Thoracic aorta (tissue), 2 donors: ENCODE results near the gene PADI3. TPM values are rescaled to one million over a fixed set of nuclear protein-coding genes. Genes with fewer than 3 reads are reported as not detected.
"Not testable (repeated sequence)": the region's sequence is repeated elsewhere in the genome, so short reads cannot be mapped to it uniquely, and the experiment has no call there.

ENCODE experiments used
- ATAC-seq: fragments of 150-250 bp; one replicate; pipeline ENCODE4 v1.8.0; 2017; ENCODE audit warnings: low read depth; ENCODE audit not compliant: insufficient number of reproducible peaks, low FRiP score
- DNase-seq: peaks from one replicate; pipeline ENCODE4 v3.0.0-alpha.2; 2020; ENCODE audit warnings: low spot score
- H3K27ac ChIP-seq, 2 donors: fragments of 200-600 bp; sonication (generic); 1 replicate in 1 of 2; 2 replicates in 1 of 2; pipeline ENCODE4 v1.5.1; 2016; ENCODE audit warnings: mild to moderate bottlenecking in 2 of 2, moderate library complexity in 2 of 2
- H3K27me3 ChIP-seq: fragments of 200-600 bp; sonication (generic); replicated peaks from 2 replicates; pipeline ENCODE4 v1.6.0; 2016; ENCODE audit warnings: mild to moderate bottlenecking; ENCODE audit not compliant: insufficient read depth
- H3K36me3 ChIP-seq: fragments of 200-600 bp; sonication (generic); one replicate; pipeline ENCODE4 v1.5.1; 2016
- H3K4me1 ChIP-seq, 2 donors: fragments of 200-600 bp; sonication (generic); 1 replicate in 1 of 2; 2 replicates in 1 of 2; pipeline versions ENCODE4 v1.5.1 to v1.6.0; 2016; ENCODE audit warnings: low read depth in 2 of 2, mild to moderate bottlenecking in 1 of 2; ENCODE audit not compliant: control insufficient read depth in 1 of 2
- H3K4me3 ChIP-seq: fragments of 200-600 bp; sonication (generic); 2 replicates; pipeline ENCODE4 v1.5.1; 2016; ENCODE audit warnings: mild to moderate bottlenecking
- H3K9me3 ChIP-seq: fragments of 200-600 bp; sonication (generic); 2 replicates; pipeline ENCODE4 v1.5.1; 2016
- total RNA-seq, 2 donors: library from RNA; depleted of rRNA; stranded (reverse); fragments of >200 nt; gene quantifications; one replicate each; pipeline versions ENCODE4 v1.1.0 to v1.2.3, GENCODE V29; 2016
- TF ChIP-seq, protein P1 (sequence below): fragments of 200-600 bp; sonication (generic); IDR thresholded peaks from one replicate; pipeline ENCODE4 v1.5.1; 2019; ENCODE audit warnings: antibody characterized with exemption

The PADI3 gene
- total RNA-seq, 2 donors from 2014 or later: not detected

DNA sequence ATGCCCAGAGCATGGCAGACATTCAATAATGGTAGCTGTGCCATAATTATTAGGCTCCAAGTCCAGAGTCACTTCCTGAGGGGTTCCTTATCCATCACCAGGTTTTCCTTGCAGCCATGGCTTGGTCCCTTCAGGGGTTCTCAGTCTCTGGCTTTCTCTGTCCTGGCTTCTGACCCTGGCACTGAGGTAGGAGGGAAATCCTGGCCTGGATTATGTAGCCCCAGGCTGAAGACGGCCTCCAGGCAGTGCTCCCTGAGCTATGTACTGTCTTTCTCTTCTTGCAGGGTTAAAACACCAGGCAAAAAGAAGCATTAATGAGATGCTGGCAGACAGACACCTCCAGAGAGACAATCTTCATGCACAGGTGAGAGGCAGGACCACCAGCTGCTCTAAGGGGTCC lies 9.5 kb upstream of the PADI3 start:
- Histone ChIP-seq H3K4me3 (no peak overlapping the region), H3K27me3 (no peaks in the 10 kb centered on the region), H3K4me1 (no peaks in the 10 kb centered on the region), H3K36me3 (no peaks in the 10 kb centered on the region), H3K9me3 (no peaks in the 10 kb centered on the region), H3K27ac (no peak overlapping the region)
- ATAC-seq (no peak), DNase-seq (no peak)
- TF ChIP-seq, protein P1, sequence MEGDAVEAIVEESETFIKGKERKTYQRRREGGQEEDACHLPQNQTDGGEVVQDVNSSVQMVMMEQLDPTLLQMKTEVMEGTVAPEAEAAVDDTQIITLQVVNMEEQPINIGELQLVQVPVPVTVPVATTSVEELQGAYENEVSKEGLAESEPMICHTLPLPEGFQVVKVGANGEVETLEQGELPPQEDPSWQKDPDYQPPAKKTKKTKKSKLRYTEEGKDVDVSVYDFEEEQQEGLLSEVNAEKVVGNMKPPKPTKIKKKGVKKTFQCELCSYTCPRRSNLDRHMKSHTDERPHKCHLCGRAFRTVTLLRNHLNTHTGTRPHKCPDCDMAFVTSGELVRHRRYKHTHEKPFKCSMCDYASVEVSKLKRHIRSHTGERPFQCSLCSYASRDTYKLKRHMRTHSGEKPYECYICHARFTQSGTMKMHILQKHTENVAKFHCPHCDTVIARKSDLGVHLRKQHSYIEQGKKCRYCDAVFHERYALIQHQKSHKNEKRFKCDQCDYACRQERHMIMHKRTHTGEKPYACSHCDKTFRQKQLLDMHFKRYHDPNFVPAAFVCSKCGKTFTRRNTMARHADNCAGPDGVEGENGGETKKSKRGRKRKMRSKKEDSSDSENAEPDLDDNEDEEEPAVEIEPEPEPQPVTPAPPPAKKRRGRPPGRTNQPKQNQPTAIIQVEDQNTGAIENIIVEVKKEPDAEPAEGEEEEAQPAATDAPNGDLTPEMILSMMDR: no peak

DNA sequence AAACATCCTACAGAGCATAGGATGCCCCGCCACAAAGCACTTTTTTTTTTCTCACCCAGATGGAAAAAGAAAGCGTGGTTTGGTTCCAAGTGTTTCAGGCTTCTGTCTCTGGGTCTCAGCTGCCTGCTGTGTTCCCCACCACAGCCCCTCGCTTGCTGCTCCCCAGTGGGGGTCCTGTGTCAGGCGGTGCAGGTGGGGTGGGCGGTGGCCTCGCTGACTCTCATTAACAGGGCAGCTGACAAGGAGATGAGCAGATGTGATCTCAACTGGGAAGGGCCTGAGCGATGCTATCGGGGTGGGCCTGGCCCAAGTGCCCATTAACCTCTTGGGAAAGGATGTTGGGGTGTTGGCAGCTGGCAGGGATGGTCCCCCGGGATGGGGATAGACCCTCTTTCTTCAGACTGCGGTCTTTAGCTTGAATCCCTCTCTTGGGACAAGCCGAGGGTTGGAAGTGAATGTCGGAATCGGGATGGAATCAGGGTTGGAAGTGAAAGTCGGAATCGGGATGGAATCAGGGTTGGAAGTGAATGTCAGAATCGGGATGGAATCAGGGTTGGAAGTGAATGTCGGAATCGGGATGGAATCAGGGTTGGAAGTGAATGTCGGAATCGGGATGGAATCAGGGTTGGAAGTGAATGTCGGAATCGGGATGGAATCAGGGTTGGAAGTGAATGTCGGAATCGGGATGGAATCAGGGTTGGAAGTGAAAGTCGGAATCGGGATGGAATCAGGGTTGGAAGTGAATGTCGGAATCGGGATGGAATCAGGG lies 7.7 kb upstream of the PADI3 start:
- not testable (repeated sequence) for H3K9me3 ChIP-seq, ATAC-seq, H3K36me3 ChIP-seq, H3K27me3 ChIP-seq, DNase-seq, H3K4me1 ChIP-seq, H3K27ac ChIP-seq, H3K4me3 ChIP-seq

DNA sequence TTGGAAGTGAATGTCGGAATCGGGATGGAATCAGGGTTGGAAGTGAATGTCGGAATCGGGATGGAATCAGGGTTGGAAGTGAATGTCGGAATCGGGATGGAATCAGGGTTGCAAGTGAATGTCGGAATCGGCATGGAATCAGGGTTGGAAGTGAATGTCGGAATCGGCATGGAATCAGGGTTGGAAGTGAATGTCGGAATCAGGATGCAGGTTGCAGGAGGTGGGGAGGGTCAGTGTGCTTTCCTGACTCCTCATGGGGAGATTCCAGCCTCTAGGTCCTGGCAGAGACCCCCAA lies 7.2 kb upstream of the PADI3 start:
- H3K4me3 ChIP-seq, H3K4me1 ChIP-seq, H3K27ac ChIP-seq, H3K36me3 ChIP-seq, DNase-seq, H3K9me3 ChIP-seq, ATAC-seq, H3K27me3 ChIP-seq: not testable (repeated sequence)

DNA sequence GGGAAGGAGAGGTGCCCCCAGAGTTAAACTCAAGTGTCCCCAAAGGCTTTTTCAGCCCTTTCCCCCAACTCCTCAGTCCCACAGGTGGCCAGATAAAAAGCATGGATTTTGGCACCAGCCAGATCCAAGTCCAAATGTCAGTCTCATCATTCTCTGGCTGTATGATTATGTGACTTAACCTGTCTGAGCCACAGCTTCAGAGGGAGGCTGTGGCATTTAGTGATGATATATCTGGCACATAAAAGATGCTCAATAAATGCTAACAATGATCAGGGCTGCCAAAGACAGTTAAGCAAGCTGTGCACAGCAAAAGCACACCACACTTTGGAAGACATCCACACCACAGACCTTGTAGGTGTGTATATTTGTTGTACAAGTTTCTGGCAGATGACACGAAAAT lies 5.6 kb upstream of the PADI3 start:
- Histone ChIP-seq H3K4me1 (no peaks in the 10 kb centered on the region), H3K9me3 (no peaks in the 10 kb centered on the region), H3K27ac (no peak overlapping the region), H3K36me3 (no peaks in the 10 kb centered on the region), H3K4me3 (no peak overlapping the region), H3K27me3 (no peaks in the 10 kb centered on the region)
- ATAC-seq (no peak), DNase-seq (no peak)
- TF ChIP-seq, protein P1: no peak

DNA sequence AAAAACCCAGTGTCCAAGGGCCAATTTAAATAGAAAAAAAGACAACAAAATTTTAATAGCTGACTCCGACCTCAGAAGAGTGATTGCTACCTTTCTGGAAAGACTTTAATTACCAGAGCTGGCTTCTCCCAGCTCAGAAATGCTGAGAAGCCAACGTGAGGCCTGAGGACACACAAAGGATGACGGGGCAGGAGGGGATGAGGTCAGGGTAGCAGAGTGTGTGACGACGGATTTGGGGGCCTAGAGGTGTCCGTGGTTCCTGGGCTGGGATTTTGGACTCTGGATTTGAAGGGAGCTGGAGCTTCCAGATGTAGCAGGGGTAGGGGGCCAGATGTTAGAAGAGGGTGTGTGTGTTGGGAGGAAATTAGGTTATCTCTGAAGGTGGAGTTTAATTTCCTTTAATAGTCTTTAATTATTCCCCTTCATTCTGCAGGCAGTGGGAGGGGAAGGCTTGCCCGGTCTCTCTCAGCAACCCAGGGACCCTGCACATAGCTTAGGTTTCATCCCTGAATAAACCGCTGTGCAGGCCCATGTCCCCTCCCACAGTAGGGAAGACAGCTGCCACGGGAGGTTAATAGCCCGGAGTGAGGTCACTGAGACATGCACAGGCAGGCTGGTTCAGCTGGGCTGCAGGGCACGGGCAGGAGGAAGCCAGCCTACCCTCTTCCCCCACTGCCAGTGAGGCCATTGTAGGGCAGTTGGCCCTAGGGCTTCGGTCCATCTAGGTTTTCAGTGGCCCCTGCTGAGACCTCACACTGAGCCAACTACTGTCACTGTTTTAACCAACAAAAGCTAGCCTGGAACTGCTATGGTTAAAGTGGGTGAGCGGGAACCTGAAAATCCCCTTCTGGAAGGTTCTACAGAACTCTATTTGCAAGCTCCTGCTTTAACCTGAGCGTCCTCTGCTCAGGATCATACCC lies 3.8 kb upstream of the PADI3 start:
- ATAC-seq (no peak), DNase-seq (no peak)
- H3K27ac ChIP-seq: no peak overlapping the region
- H3K9me3 ChIP-seq: no peaks in the 10 kb centered on the region
- H3K36me3 ChIP-seq: no peaks in the 10 kb centered on the region
- TF ChIP-seq, protein P1: no peak
- H3K27me3 ChIP-seq: no peaks in the 10 kb centered on the region
- H3K4me3 ChIP-seq: no peak overlapping the region
- H3K4me1 ChIP-seq: no peaks in the 10 kb centered on the region

DNA sequence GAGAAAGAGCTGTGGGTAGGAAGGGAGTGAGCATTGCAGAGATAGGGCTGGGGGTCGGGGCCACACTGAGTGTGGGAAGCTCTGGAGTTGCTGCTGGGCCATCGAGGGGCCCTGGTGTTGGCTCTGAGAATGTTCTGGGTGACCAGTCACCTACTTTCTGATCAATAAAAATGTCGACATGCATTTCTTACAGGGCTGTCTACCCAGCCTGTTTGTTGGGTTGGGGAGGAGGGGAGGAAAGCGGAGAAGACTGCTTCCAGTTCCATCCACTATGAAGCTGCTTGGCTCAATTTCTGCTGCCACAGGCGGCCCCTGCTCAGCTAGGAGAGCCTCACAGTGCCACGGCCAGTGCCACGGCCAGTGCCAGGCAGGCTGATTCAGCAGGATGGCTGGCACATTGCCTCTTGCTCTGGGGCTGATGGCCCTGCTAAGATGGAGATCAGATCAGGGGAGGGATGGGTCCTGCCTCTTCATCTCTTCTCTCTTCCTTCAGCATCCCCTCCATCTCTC lies 3.0 kb upstream of the PADI3 start:
- no peak overlapping the region for H3K27ac ChIP-seq
- H3K4me3 ChIP-seq: no peak overlapping the region
- no peaks in the 10 kb centered on the region for H3K27me3 ChIP-seq
- H3K9me3 ChIP-seq: no peaks in the 10 kb centered on the region
- no peak for DNase-seq
- ATAC-seq: no peak
- H3K36me3 ChIP-seq: no peaks in the 10 kb centered on the region
- TF ChIP-seq, protein P1: no peak
- H3K4me1 ChIP-seq: no peaks in the 10 kb centered on the region
